Kidney capillary endothelial cell (primary cell): ENCODE results near the gene SNX6.
"Not testable (repeated sequence)": the region's sequence is repeated elsewhere in the genome, so short reads cannot be mapped to it uniquely, and the experiment has no call there.

Experiments
- DNase-seq: peaks from one replicate; pipeline ENCODE4 v3.0.0-alpha.2; 2018; ENCODE audit warnings: low spot score

The SNX6 gene

DNA sequence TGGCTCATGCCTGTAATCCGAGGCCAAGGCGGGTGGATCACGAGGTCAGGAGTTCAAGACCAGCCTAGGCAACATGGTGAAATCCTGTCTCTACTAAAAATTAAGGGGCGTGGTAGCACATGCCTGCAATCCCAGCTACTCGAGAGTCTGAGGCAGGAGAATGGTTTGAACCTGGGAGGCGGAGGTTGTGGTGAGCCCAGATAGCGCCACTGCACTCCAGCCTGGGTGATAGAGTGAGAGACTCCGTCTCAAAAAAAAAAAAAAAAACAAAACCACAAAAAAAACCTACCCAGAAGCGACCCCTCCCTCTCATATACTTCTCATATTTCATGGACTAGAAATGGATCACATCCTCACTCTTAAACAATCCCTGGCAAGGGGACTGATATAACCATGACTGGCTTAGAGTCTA, 4.4 kb upstream of the SNX6 start:
- DNase-seq: not testable (repeated sequence)

DNA sequence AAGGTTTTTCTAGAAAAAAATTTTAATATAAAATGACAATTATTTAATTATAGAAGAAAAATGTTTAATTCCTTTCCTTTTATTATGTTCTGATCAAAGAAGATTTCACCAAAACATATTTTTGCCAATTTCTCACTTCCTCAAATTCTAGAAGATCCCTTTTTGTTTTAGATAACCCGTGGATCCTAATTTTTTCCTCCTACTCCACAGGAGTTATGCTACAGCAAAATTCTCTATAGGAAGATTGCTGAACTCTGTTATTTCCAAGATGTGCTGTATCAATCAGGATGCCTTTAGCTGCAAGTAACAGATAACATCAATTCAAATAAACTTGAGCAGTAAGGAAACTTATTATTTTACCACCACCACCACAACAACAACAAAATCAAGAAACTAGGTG, 3.8 kb upstream of the SNX6 start:
- DNase-seq: no peak

- no peak for DNase-seq
Measured at GRCh38 chr14:34632411-34632978, 2.5 kb upstream of the SNX6 start.

- DNase-seq: no peak
Measured at GRCh38 chr14:34629344-34629656, 648 bp downstream of the SNX6 start.

DNA sequence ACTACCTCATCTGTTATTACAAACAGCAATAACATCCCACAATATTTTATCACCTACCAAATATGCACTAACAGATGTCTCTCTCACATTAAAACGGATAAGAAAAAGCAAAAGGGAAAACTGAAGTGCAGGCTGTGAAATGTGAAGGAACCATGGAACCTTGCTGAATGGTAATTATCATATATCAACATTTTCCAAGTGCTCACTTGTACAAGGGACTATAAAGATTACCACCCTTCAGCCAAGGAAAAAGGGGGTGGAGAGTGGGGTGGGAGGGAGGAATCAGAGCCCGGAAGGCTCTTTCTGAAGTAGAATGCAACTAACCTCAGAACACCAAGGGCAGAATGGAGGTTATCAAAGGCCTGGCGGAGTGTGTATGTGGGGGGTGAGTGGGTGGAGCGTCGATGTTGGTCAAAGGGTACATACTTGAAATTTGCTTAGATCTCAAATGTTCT, 1.2 kb downstream of the SNX6 start:
- no peak for DNase-seq

- DNase-seq: peak; percentile 35
Measured at GRCh38 chr14:34623506-34623905, 6.4 kb downstream of the SNX6 start.

- DNase-seq: no peak
Measured at GRCh38 chr14:34620839-34621238, 9.1 kb downstream of the SNX6 start.

GRCh38 chr14:34620115-34620514, 9.8 kb downstream of the SNX6 start:
- no peak for DNase-seq

GRCh38 chr14:34619471-34619870, 10.5 kb downstream of the SNX6 start:
- no peak for DNase-seq

GRCh38 chr14:34616360-34616759, 13.6 kb downstream of the SNX6 start:
- DNase-seq: no peak

DNA sequence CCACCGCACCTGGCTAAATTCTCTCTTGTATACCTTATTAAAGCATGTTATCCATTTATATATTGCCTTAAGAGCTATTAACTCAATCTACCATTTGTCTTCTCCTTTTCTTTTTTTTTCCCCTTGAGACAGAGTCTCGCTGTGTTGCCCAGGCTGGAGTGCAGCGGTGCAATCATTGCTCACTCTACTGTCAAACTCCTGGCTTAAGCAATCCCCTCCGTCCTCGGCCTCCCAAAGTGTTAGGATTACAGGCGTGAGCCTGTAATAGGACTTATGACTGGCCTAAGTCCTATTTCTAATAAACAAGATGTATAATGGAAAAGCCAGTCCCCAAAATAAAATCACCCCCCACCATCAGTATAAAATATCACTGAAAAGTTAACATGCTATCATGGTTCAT, 14.4 kb downstream of the SNX6 start:
- no peak for DNase-seq

DNA sequence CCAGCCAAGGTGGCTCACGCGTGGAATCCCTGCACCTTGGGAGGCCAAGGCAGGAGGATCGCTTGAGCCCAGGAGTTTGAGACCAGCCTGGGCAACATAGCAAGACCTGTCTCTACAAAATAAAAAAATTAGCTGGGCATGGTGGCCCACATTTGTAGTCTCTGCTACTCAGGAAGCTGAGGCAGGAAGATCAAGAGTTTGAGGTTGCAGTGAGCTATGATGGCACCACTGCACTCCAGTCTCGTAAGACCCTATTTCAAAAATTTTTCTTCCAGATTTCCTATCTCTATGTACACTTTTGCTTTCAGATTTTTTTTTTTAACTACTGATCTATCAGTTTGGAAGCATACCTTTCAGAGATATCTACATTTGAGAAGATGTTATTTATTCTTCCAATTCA, 15.3 kb downstream of the SNX6 start:
- no peak for DNase-seq

GRCh38 chr14:34610101-34610500, 19.8 kb downstream of the SNX6 start:
- DNase-seq: no peak

GRCh38 chr14:34605461-34605860, 24.5 kb downstream of the SNX6 start:
- DNase-seq: no peak

GRCh38 chr14:34604995-34605394, 25.0 kb downstream of the SNX6 start:
- no peak for DNase-seq

- DNase-seq: no peak
Measured at GRCh38 chr14:34596891-34597290, 33.1 kb downstream of the SNX6 start.

- no peak for DNase-seq
Measured at GRCh38 chr14:34593740-34594375, 36.1 kb downstream of the SNX6 start.

DNA sequence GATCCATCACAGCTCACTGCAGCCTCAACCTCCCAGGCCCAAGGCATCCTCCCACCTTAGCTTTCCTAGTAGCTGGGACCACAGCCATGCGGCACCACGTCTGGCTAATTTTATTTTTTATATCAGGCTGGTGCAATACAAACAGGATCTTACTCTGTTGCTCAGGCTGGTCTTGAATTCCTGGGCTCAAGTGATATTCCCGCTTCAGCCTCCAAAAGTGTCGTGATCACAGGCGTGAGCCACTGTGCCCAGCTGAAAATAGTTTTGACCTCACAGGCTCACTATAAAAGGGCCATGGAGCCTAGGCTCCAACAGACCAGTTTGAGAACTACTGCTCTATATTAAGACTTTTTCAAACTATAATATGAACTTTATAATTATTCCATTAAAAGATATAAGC, 37.3 kb downstream of the SNX6 start:
- DNase-seq: no peak

GRCh38 chr14:34583525-34583924, 46.4 kb downstream of the SNX6 start:
- no peak for DNase-seq

DNA sequence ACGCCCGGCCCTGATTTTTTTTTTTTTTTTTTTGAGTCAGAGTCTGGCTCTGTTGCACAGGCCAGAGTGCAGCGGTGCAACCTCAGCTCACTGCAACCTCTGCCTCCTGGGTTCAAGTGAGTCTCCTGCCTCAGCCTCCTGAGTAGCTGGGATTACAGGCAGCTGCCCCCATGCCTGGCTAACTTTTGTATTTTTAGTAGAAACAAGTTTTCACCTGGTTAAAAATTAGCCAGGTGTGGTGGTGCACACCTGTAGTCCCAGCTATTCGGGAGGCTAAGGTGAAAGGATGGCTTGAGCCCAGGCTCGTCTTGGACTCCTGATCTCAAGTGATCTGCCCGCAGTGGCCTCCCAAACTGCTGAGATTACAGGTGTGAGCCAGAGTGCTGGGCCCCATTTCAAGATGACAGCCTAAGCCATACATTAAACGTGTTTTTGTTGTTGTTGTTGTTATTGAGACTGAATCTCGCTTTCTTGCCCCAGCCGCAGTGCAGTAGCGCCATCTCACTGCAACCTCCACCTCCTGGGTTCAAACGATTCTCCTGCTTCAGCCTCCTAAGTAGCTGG, 47.7 kb downstream of the SNX6 start:
- DNase-seq: no peak

DNA sequence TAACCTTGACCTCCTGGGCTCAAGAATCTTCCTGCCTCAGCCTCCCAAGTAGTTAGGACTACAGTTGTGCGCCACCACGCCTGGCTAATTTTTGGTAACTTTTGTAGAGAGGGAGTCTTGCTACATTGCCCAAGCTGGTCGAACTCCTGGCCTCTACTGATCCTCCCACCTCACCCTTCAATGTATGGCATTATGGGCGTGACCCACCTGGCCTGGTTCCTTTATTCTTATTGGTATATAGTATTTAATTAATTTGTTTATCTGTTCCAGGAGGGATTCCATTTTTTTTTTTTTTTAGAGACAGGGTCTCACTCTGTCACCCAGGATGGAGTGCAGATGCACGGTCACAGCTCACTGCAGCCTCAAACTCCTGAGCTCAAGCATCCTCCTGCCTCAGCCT, 49.6 kb downstream of the SNX6 start:
- no peak for DNase-seq

GRCh38 chr14:34571771-34572170, 58.2 kb downstream of the SNX6 start:
- DNase-seq: no peak

DNA sequence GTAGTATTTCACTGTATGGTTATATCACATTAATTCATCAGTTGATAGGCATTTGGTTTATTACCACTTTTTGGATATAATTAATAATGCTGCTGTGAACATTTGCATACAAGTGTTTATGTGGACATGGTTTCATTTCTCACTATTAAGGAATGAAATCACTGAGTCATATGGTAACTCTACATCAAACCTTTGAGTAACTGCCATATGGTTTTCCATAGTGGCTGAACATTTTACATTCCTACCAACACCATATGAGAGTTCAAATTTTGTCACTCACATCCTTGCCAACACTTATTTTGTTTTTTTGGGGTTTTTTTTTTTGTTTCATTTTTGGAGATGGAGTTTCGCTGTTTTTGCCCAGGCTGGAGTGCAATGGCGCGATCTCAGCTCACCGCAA, 60.2 kb downstream of the SNX6 start:
- DNase-seq: no peak

DNA sequence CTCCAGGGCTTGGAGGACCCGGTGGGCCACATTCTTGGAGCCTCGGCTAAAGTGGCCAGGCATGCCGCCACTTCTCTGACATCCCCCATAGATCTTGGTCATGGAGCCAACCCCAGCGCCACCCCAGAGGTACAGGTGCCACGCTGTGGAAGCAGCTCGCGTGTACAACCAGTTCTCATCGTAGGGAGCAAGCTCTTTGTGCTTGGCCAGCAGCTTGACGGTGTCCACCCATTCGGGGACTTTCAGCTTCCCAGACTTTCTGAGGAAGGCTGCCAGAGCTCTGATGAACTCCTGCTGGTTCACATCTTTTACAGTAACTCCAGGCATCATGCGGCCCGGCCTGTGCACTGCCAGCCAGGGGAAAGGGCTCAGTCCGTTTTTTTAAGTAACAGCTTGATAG, 61.1 kb downstream of the SNX6 start:
- no peak for DNase-seq
